Loucy (cell line): ENCODE data around the gene DUSP14.

ENCODE experiments used
- H2AFZ ChIP-seq: fragments of 200-600 bp; sonication (generic); 2 replicates; pipeline ENCODE4 v1.6.0; 2016; ENCODE audit warnings: antibody characterized with exemption, mild to moderate bottlenecking, low read length, moderate library complexity
- H3F3A ChIP-seq: fragments of 200-600 bp; 2 replicates; pipeline ENCODE4 v1.6.0; 2016; ENCODE audit warnings: antibody characterized with exemption, low read depth, mild to moderate bottlenecking
- H3K27me3 ChIP-seq: fragments of 200-600 bp; sonication (generic); 2 replicates; pipeline ENCODE4 v1.6.1; 2014; ENCODE audit warnings: low read length, mild to moderate bottlenecking; ENCODE audit not compliant: insufficient read depth, poor library complexity, severe bottlenecking
- H3K36me3 ChIP-seq: fragments of 200-600 bp; sonication (generic); 2 replicates; pipeline ENCODE4 v1.6.1; 2016; ENCODE audit warnings: low read length; ENCODE audit not compliant: insufficient read depth
- H3K4me1 ChIP-seq: fragments of 200-600 bp; sonication (generic); 2 replicates; pipeline ENCODE4 v1.5.1; 2014; ENCODE audit warnings: low read length, mild to moderate bottlenecking; ENCODE audit not compliant: insufficient read depth, poor library complexity, severe bottlenecking
- H3K4me2 ChIP-seq: fragments of 200-600 bp; sonication (generic); 2 replicates; pipeline ENCODE4 v1.6.0; 2014; ENCODE audit warnings: antibody characterized with exemption, low read length, low read depth, mild to moderate bottlenecking; ENCODE audit not compliant: poor library complexity, severe bottlenecking
- H3K4me3 ChIP-seq: fragments of 200-600 bp; sonication (generic); 2 replicates; pipeline ENCODE4 v1.5.1; 2014; ENCODE audit warnings: low read length, mild to moderate bottlenecking, mixed read lengths; ENCODE audit not compliant: poor library complexity, severe bottlenecking
- H3K79me2 ChIP-seq: fragments of 200-600 bp; sonication (generic); 2 replicates; pipeline ENCODE4 v1.6.1; 2014; ENCODE audit warnings: low read length; ENCODE audit not compliant: insufficient read depth
- H3K9ac ChIP-seq: fragments of 200-600 bp; sonication (generic); 2 replicates; pipeline ENCODE4 v1.6.0; 2014; ENCODE audit warnings: mild to moderate bottlenecking, low read depth, low read length, moderate library complexity; ENCODE audit not compliant: poor library complexity, severe bottlenecking
- H3K9me2 ChIP-seq: fragments of 200-600 bp; sonication (generic); replicated peaks from 2 replicates; pipeline ENCODE4 v1.6.1; 2016; ENCODE audit warnings: low read depth, low read length, mixed read lengths
- H3K9me3 ChIP-seq: fragments of 200-600 bp; sonication (generic); 2 replicates; pipeline ENCODE4 v1.6.1; 2014; ENCODE audit warnings: mild to moderate bottlenecking, antibody characterized with exemption, low read length, low read depth; ENCODE audit not compliant: insufficient read depth
- H4K20me1 ChIP-seq: fragments of 200-600 bp; sonication (generic); 2 replicates; pipeline ENCODE4 v1.6.0; 2014; ENCODE audit warnings: antibody characterized with exemption, low read length, mild to moderate bottlenecking; ENCODE audit not compliant: insufficient read depth, poor library complexity, severe bottlenecking
- EZH2phosphoT487 ChIP-seq: fragments of 200-600 bp; IDR thresholded peaks from 2 replicates; pipeline ENCODE4 v1.6.1; 2018; ENCODE audit warnings: antibody characterized with exemption, mild to moderate bottlenecking, moderate library complexity, borderline replicate concordance
- TF ChIP-seq, protein P1 (sequence below): fragments of 200-600 bp; sonication (generic); conservative IDR thresholded peaks from 2 replicates; pipeline ENCODE4 v1.5.1; 2014; ENCODE audit warnings: mild to moderate bottlenecking, antibody characterized with exemption, low read length

The DUSP14 gene

DNA sequence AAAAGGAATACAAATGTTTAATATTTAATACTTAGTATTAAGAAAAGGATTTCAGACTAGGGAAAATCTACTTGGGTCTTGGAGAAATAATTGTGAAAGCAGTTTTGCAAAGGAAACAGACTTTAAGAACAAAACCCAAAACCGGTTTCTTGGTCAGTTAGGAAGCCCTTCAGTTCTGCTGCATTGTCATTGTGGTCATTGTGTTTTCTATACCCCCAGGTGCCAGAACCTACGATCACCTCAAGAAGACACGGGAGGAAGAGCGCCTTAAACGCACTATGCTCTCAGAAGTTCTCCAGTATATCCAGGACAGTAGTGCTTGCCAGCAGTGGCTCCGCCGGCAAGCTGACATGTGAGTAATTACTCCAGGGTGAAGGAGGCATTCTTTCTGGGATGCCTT lies 19.5 kb upstream of the DUSP14 start:
- no peak overlapping the region for H3K9ac ChIP-seq
- H3K9me2 ChIP-seq, result no peaks in the 10 kb centered on the region
- no peak overlapping the region for H3K4me2 ChIP-seq
- TF ChIP-seq, protein P1, sequence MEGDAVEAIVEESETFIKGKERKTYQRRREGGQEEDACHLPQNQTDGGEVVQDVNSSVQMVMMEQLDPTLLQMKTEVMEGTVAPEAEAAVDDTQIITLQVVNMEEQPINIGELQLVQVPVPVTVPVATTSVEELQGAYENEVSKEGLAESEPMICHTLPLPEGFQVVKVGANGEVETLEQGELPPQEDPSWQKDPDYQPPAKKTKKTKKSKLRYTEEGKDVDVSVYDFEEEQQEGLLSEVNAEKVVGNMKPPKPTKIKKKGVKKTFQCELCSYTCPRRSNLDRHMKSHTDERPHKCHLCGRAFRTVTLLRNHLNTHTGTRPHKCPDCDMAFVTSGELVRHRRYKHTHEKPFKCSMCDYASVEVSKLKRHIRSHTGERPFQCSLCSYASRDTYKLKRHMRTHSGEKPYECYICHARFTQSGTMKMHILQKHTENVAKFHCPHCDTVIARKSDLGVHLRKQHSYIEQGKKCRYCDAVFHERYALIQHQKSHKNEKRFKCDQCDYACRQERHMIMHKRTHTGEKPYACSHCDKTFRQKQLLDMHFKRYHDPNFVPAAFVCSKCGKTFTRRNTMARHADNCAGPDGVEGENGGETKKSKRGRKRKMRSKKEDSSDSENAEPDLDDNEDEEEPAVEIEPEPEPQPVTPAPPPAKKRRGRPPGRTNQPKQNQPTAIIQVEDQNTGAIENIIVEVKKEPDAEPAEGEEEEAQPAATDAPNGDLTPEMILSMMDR, result no peak
- no peak for TF ChIP-seq EZH2phosphoT487
- peaks cover 79% of the 10 kb centered on the region for H3K36me3 ChIP-seq
- no peak overlapping the region for H2AFZ ChIP-seq
- H3K27me3 ChIP-seq, result no peaks in the 10 kb centered on the region
- no peaks in the 10 kb centered on the region for H3K4me1 ChIP-seq
- H3K4me3 ChIP-seq, result no peak overlapping the region
- no peaks in the 10 kb centered on the region for H3F3A ChIP-seq
- no peaks in the 10 kb centered on the region for H3K9me3 ChIP-seq
- H4K20me1 ChIP-seq, result no peaks in the 10 kb centered on the region
- H3K79me2 ChIP-seq, result no peaks in the 10 kb centered on the region

DNA sequence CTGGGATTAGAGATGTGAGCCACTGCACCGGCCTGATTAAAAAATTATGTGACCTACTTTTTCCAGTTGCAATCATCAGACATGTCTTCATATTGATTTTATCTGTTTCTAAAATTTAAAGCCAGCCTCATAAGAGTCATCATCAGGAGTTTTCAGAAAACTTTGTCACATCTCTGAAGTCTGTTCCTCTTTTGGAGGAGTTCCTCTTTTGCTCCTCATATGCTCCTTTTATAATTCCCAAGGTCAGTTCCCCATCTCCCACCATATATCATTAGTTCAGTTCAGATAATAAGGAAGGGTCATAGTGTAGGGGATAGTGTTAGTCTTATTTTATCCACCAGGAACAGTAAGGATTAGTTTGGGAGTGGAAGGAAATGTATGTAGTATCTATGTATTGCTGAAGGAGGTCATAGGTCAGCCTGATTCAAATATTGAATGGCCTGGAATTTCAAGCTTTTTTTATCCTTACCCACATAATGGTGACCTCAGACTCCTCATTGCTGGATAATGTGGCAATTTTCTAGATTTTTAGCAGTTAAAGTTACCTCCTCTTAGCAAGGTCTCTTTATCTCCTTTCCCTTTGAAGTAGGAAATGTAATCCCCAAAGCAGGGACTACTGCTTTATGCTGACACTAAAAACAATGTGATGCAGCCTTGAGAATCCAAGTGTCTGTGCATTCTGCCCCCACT lies 13.8 kb upstream of the DUSP14 start:
- Histone ChIP-seq H3K9ac (no peak overlapping the region), H3K27me3 (no peaks in the 10 kb centered on the region), H3K79me2 (no peaks in the 10 kb centered on the region), H3K9me2 (no peaks in the 10 kb centered on the region), H3K36me3 (peaks cover 73% of the 10 kb centered on the region), H3K4me2 (no peak overlapping the region), H3K4me3 (no peak overlapping the region), H2AFZ (no peak overlapping the region), H3F3A (no peaks in the 10 kb centered on the region), H3K9me3 (no peaks in the 10 kb centered on the region), H4K20me1 (no peaks in the 10 kb centered on the region), H3K4me1 (no peaks in the 10 kb centered on the region)
- TF ChIP-seq, protein P1, result no peak

DNA sequence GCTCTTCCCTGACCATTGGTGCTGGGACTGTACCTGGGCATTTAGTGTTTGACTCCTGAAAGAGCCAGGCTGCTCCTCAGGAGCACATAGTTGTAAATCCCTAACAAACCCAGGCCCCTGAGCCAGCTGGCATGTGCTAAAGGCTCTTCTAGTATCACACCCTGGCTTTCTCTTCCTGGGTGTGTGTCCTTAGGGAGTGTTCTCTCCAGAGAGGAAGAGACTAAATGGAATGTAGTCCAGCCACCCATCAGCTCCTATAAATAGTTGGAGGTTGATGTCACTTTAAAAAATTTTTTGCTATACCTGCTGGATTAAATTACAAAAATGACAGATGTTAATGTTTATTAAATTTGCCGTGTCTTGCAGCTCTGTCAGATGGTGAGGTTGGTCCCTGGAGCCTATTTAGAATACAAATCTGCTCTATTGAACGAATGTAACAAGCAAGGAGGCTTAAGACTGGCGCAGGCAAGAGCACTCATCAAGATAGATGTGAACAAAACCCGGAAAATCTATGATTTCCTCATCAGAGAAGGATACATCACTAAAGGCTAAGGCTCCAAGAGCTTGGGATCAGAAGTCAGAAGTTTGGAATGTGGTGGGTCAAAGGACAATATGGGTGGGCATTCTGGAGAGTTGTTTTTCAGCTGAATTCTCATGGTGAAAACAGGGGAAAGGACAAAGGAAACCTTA lies 13.1 kb upstream of the DUSP14 start:
- H3K4me2 ChIP-seq, result no peak overlapping the region
- H3K4me3 ChIP-seq, result no peak overlapping the region
- peaks cover 69% of the 10 kb centered on the region for H3K36me3 ChIP-seq

More for the DNA sequence above, 13.1 kb upstream of the DUSP14 start:
- no peaks in the 10 kb centered on the region for H3K79me2 ChIP-seq
- H3K9ac ChIP-seq, result no peak overlapping the region
- no peaks in the 10 kb centered on the region for H4K20me1 ChIP-seq
- no peak for TF ChIP-seq EZH2phosphoT487
- TF ChIP-seq, protein P1, result no peak
- no peaks in the 10 kb centered on the region for H3K9me2 ChIP-seq
- no peaks in the 10 kb centered on the region for H3K9me3 ChIP-seq
- no peaks in the 10 kb centered on the region for H3K27me3 ChIP-seq
- no peak overlapping the region for H2AFZ ChIP-seq
- H3K4me1 ChIP-seq, result no peaks in the 10 kb centered on the region
- H3F3A ChIP-seq, result no peaks in the 10 kb centered on the region
